Spinal cord (tissue), 10 donors: ENCODE data around the gene BTBD9. TPM values are rescaled to one million over a fixed set of nuclear protein-coding genes. Genes with fewer than 3 reads are reported as not detected.
A peak's percentile ranks its signal among the peaks of the same experiment; 100 is the strongest.

Experiments
- DNase-seq, 6 donors: peaks; one replicate each; pipeline versions ENCODE4 v3.0.0 to v3.0.0-alpha.2; 2013 to 2015; ENCODE audit warnings: low spot score in 6 of 6, low read depth in 4 of 6
- H3K27ac ChIP-seq: one replicate; pipeline ENCODE4 v1.5.1; 2013; ENCODE audit warnings: low read depth, low read length, control low read depth
- H3K27me3 ChIP-seq: one replicate; pipeline ENCODE4 v1.6.1; 2013; ENCODE audit warnings: low read length; ENCODE audit not compliant: control insufficient read depth, insufficient read depth
- H3K36me3 ChIP-seq: one replicate; pipeline ENCODE4 v1.6.1; 2013; ENCODE audit warnings: low read length; ENCODE audit not compliant: control insufficient read depth, insufficient read depth
- H3K4me1 ChIP-seq: one replicate; pipeline ENCODE4 v1.6.1; 2013; ENCODE audit warnings: low read length; ENCODE audit not compliant: control insufficient read depth, insufficient read depth
- H3K4me3 ChIP-seq: one replicate; pipeline ENCODE4 v1.5.1; 2013; ENCODE audit warnings: low read depth, low read length, control low read depth
- H3K9me3 ChIP-seq: one replicate; pipeline ENCODE4 v1.6.1; 2013; ENCODE audit warnings: low read length; ENCODE audit not compliant: control insufficient read depth, insufficient read depth
- WGBS: methylation state at CpG from one replicate; pipeline ENCODE4 v1.1.5; 2013; ENCODE audit warnings: missing lambda C conversion rate; ENCODE audit not compliant: insufficient coverage; 5-methylcytosine and 5-hydroxymethylcytosine counted together
- polyA plus RNA-seq, 2 donors: library from polyadenylated mRNA; unstranded; fragments of 120-200 nt; gene quantifications; one replicate each; pipeline ENCODE4 v1.2.1, GENCODE V29; 2013; ENCODE audit not compliant: insufficient read length in 2 of 2
- total RNA-seq, 2 donors: library from RNA; depleted of rRNA in 1 of 2; stranded (reverse); fragments of 120-200 nt in 1 of 2; fragments of >200 nt in 1 of 2; gene quantifications; one replicate each; pipeline versions ENCODE4 v1.2.3 to v1.2.4, GENCODE V29; 2013 to 2014
- donor health status: healthy.

The BTBD9 gene
- total and polyA plus RNA-seq, 4 donors = 14.6 to 38.6 (median 16.9) TPM

GRCh38 chr6:38396209-38396608 is 243.5 kb downstream of the BTBD9 start:
- Histone ChIP-seq H3K4me3 (no peak overlapping the region), H3K36me3 (no peaks in the 10 kb centered on the region), H3K27me3 (no peaks in the 10 kb centered on the region), H3K4me1 (no peaks in the 10 kb centered on the region), H3K27ac (no peak overlapping the region), H3K9me3 (no peaks in the 10 kb centered on the region)
- WGBS = 90% methylated on average over 2 of the region's 3 CpGs
- DNase-seq = no peak

- H3K9me3 ChIP-seq = no peaks in the 10 kb centered on the region
- no peak overlapping the region for H3K27ac ChIP-seq
- DNase-seq = no peak
- H3K36me3 ChIP-seq = no peaks in the 10 kb centered on the region
- no peak overlapping the region for H3K4me3 ChIP-seq
- no peaks in the 10 kb centered on the region for H3K4me1 ChIP-seq
- WGBS = 92% methylated on average over 1 of the region's 1 CpG
- H3K27me3 ChIP-seq = no peaks in the 10 kb centered on the region
These were observed 245.7 kb downstream of the BTBD9 start for GRCh38 chr6:38393986-38394385.

GRCh38 chr6:38391626-38392579 is 247.8 kb downstream of the BTBD9 start:
- no peak overlapping the region for H3K4me3 ChIP-seq
- H3K27me3 ChIP-seq = no peaks in the 10 kb centered on the region
- no peak overlapping the region for H3K27ac ChIP-seq
- no peaks in the 10 kb centered on the region for H3K36me3 ChIP-seq
- no peaks in the 10 kb centered on the region for H3K9me3 ChIP-seq
- no peak for DNase-seq
- WGBS = 59% methylated on average over 7 of the region's 9 CpGs
- H3K4me1 ChIP-seq = no peaks in the 10 kb centered on the region

GRCh38 chr6:38391206-38391605 is 248.5 kb downstream of the BTBD9 start:
- H3K36me3 ChIP-seq = no peaks in the 10 kb centered on the region
- no peaks in the 10 kb centered on the region for H3K9me3 ChIP-seq
- no peaks in the 10 kb centered on the region for H3K27me3 ChIP-seq
- no peak for DNase-seq
- H3K4me1 ChIP-seq = no peaks in the 10 kb centered on the region
- no peak overlapping the region for H3K27ac ChIP-seq
- H3K4me3 ChIP-seq = no peak overlapping the region

- 100% methylated on average over 2 of the region's 5 CpGs for WGBS
- H3K9me3 ChIP-seq = no peaks in the 10 kb centered on the region
- no peak overlapping the region for H3K27ac ChIP-seq
- H3K4me3 ChIP-seq = no peak overlapping the region
- no peaks in the 10 kb centered on the region for H3K4me1 ChIP-seq
- H3K36me3 ChIP-seq = no peaks in the 10 kb centered on the region
- H3K27me3 ChIP-seq = no peaks in the 10 kb centered on the region
- no peak for DNase-seq
These were observed 249.9 kb downstream of the BTBD9 start for GRCh38 chr6:38389875-38390274.

GRCh38 chr6:38387971-38388370 is 251.8 kb downstream of the BTBD9 start:
- DNase-seq = peak in 2 of 6 donors; percentile 38 to 56
- no peaks in the 10 kb centered on the region for H3K4me1 ChIP-seq
- no peaks in the 10 kb centered on the region for H3K27me3 ChIP-seq
- H3K4me3 ChIP-seq = no peak overlapping the region
- no peaks in the 10 kb centered on the region for H3K9me3 ChIP-seq
- H3K27ac ChIP-seq = no peak overlapping the region
- H3K36me3 ChIP-seq = no peaks in the 10 kb centered on the region

- Histone ChIP-seq H3K27ac (no peak overlapping the region), H3K4me3 (no peak overlapping the region), H3K36me3 (no peaks in the 10 kb centered on the region), H3K27me3 (no peaks in the 10 kb centered on the region), H3K4me1 (no peaks in the 10 kb centered on the region), H3K9me3 (no peaks in the 10 kb centered on the region)
- WGBS = no CpG with 5 or more reads among the region's 2 CpGs
- no peak for DNase-seq
These were observed 252.3 kb downstream of the BTBD9 start for GRCh38 chr6:38387461-38387860.

- no peaks in the 10 kb centered on the region for H3K36me3 ChIP-seq
- H3K4me3 ChIP-seq = no peak overlapping the region
- no peak for DNase-seq
- no peaks in the 10 kb centered on the region for H3K27me3 ChIP-seq
- no peaks in the 10 kb centered on the region for H3K4me1 ChIP-seq
- H3K9me3 ChIP-seq = no peaks in the 10 kb centered on the region
- H3K27ac ChIP-seq = no peak overlapping the region
- WGBS = 100% methylated on average over 1 of the region's 7 CpGs
These were observed 260.9 kb downstream of the BTBD9 start for GRCh38 chr6:38378801-38379200.

GRCh38 chr6:38375937-38376336 is 263.8 kb downstream of the BTBD9 start:
- Histone ChIP-seq H3K27me3 (no peaks in the 10 kb centered on the region), H3K4me3 (no peak overlapping the region), H3K9me3 (no peaks in the 10 kb centered on the region), H3K27ac (no peak overlapping the region), H3K36me3 (no peaks in the 10 kb centered on the region), H3K4me1 (peaks cover 4% of the 10 kb centered on the region)
- no CpG with 5 or more reads among the region's 2 CpGs for WGBS
- no peak for DNase-seq

GRCh38 chr6:38375341-38375740 is 264.4 kb downstream of the BTBD9 start:
- Histone ChIP-seq H3K27ac (no peak overlapping the region), H3K9me3 (no peaks in the 10 kb centered on the region), H3K4me1 (peaks cover 4% of the 10 kb centered on the region), H3K36me3 (no peaks in the 10 kb centered on the region), H3K4me3 (no peak overlapping the region), H3K27me3 (no peaks in the 10 kb centered on the region)
- no peak for DNase-seq
- WGBS = no CpG with 5 or more reads among the region's 1 CpG
